Gastroesophageal sphincter (tissue), 4 donors: ENCODE results near the gene NRP1. TPM values are rescaled to one million over a fixed set of nuclear protein-coding genes. Genes with fewer than 3 reads are reported as not detected.

Source experiments
- ATAC-seq: fragments of 150-250 bp; one replicate; pipeline ENCODE4 v1.9.1; 2016; ENCODE audit warnings: mild to moderate bottlenecking, moderate library complexity
- H3K27ac ChIP-seq, 4 donors: fragments of 200-600 bp; sonication (generic) in 3 of 4; 1 replicate in 3 of 4; 2 replicates in 1 of 4; pipeline ENCODE4 v1.5.1; 2016 to 2019
- H3K27me3 ChIP-seq: fragments of 200-600 bp; sonication (generic); one replicate; pipeline ENCODE4 v1.5.1; 2019
- H3K36me3 ChIP-seq, 2 donors: fragments of 200-600 bp; sonication (generic); one replicate each; pipeline ENCODE4 v1.5.1; 2019; ENCODE audit warnings: control low read depth in 1 of 2
- H3K4me1 ChIP-seq, 3 donors: fragments of 200-600 bp; sonication (generic); 1 replicate in 2 of 3; 2 replicates in 1 of 3; pipeline ENCODE4 v1.5.1; 2016 to 2019; ENCODE audit warnings: control low read depth in 2 of 3
- H3K4me3 ChIP-seq, 2 donors: fragments of 200-600 bp; sonication (generic); one replicate each; pipeline ENCODE4 v1.5.1; 2019; ENCODE audit warnings: mild to moderate bottlenecking in 1 of 2, moderate library complexity in 1 of 2
- H3K9me3 ChIP-seq, 3 donors: fragments of 200-600 bp; sonication (generic); one replicate each; pipeline ENCODE4 v1.5.1; 2017 to 2019; ENCODE audit warnings: control low read depth in 2 of 3
- EP300 ChIP-seq: sonication (generic); formaldehyde crosslinking; IDR thresholded peaks from one replicate; pipeline ENCODE4 v1.6.1; 2017; ENCODE audit warnings: antibody characterized with exemption, mild to moderate bottlenecking
- POLR2A ChIP-seq, 2 donors: fragments of 450-650 bp; IDR thresholded peaks; one replicate each; pipeline ENCODE4 v1.6.1; 2017; ENCODE audit warnings: antibody characterized with exemption in 2 of 2, mild to moderate bottlenecking in 2 of 2, moderate library complexity in 1 of 2
- POLR2AphosphoS5 ChIP-seq: sonication (generic); formaldehyde crosslinking; IDR thresholded peaks from one replicate; pipeline ENCODE4 v1.6.1; 2017; ENCODE audit warnings: antibody characterized with exemption
- WGBS, 2 donors: methylation state at CpG; one replicate each; pipeline ENCODE4 v1.1.5; 2018; ENCODE audit warnings: low coverage in 1 of 2; 5-methylcytosine and 5-hydroxymethylcytosine counted together
- total RNA-seq, 4 donors: library from RNA; depleted of rRNA; stranded (reverse); fragments of >200 nt; gene quantifications; one replicate each; pipeline ENCODE4 v1.1.0, GENCODE V29; 2016
- TF ChIP-seq, protein P1 (sequence below), 4 experiments: fragments of 200-600 bp in 2 of 4; fragments of 450-650 bp in 2 of 4; sonication (generic) in 1 of 4; IDR thresholded peaks; one replicate each; pipeline ENCODE4 v1.5.1; 2017 to 2019; ENCODE audit warnings: antibody characterized with exemption in 4 of 4, mild to moderate bottlenecking in 2 of 4, moderate library complexity in 2 of 4

Gene NRP1
- total RNA-seq, 4 donors from 2014 or later, result 43.4 to 95.4 (median 52.7) TPM

DNA sequence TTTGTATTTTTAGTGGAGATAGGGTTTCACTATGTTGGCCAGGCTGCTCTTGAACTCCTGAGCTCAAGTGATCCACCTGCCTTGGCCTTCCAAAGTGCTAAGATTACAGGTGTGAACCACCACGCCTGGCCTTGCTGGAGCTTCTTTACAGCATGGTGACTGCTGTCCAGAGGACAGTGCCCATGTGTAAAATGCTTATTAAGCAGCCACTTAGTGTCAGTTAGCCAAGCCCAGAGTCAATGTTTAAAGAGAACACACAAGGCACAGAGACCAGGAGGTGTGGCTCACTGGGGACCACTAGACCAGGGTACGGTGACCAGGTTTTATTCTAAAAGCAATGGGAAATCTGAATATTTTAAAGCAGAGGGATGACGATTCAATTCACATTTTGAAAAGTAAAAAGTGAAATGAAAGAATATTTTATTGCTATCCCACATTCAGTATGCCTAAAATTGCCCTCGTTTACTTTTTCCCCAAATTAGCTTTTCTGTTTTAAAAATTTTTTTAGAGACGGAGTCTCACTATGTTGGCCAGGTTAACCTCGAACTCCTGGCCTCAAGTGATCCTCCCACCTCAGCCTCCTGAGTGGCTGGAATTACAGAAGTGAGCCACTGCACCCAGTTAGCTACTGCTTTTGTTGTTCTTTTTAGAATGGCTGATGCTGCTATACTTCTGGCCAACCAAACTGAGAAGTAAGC, 172.8 kb downstream of the NRP1 start:
- Histone ChIP-seq H3K27ac (no peak overlapping the region), H3K36me3 (no peaks in the 10 kb centered on the region), H3K9me3 (no peaks in the 10 kb centered on the region), H3K4me1 (no peaks in the 10 kb centered on the region), H3K27me3 (no peaks in the 10 kb centered on the region), H3K4me3 (no peak overlapping the region)
- no peak for ATAC-seq
- WGBS, 2 donors, result 90 to 93% methylated on average over 6 of the region's 6 CpGs
- TF ChIP-seq POLR2A (IDR thresholded peaks at IDR 0.05) (no peak), POLR2AphosphoS5 (no peak), EP300 (no peak)
- TF ChIP-seq, protein P1, sequence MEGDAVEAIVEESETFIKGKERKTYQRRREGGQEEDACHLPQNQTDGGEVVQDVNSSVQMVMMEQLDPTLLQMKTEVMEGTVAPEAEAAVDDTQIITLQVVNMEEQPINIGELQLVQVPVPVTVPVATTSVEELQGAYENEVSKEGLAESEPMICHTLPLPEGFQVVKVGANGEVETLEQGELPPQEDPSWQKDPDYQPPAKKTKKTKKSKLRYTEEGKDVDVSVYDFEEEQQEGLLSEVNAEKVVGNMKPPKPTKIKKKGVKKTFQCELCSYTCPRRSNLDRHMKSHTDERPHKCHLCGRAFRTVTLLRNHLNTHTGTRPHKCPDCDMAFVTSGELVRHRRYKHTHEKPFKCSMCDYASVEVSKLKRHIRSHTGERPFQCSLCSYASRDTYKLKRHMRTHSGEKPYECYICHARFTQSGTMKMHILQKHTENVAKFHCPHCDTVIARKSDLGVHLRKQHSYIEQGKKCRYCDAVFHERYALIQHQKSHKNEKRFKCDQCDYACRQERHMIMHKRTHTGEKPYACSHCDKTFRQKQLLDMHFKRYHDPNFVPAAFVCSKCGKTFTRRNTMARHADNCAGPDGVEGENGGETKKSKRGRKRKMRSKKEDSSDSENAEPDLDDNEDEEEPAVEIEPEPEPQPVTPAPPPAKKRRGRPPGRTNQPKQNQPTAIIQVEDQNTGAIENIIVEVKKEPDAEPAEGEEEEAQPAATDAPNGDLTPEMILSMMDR (IDR thresholded peaks at IDR 0.05), result no peak

DNA sequence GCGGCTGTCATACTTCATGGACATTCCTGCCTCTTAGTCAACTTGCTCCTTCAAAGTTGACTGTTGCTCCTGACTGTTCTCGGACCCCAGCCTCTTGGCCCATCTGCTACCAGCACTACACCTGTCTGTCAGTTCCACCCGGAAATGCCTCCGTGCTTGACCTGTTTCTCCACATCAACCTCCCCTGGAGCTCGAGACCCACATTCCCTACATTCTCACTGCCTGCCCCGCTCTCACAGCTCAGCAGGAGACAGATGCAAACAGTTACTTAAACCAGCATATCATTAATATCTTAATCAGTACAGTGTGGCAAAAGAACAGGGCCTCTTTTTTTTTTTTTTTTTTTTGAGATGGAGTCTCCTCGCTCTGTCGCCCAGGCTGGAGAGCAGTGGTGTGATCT, 174.3 kb downstream of the NRP1 start:
- Histone ChIP-seq H3K27ac (no peak overlapping the region), H3K27me3 (no peaks in the 10 kb centered on the region), H3K4me1 (peaks cover 0 to 8% (median 0%) of the 10 kb centered on the region in 3 donors), H3K36me3 (no peaks in the 10 kb centered on the region), H3K9me3 (no peaks in the 10 kb centered on the region), H3K4me3 (no peak overlapping the region)
- no peak for ATAC-seq
- WGBS, 2 donors, result 84 to 98% methylated on average over 6 to 7 of the region's 8 CpGs
- TF ChIP-seq, protein P1 (IDR thresholded peaks at IDR 0.05), result no peak
- no peak for TF ChIP-seq EP300
- no peak for TF ChIP-seq POLR2AphosphoS5
- no peak for TF ChIP-seq POLR2A (IDR thresholded peaks at IDR 0.05)

DNA sequence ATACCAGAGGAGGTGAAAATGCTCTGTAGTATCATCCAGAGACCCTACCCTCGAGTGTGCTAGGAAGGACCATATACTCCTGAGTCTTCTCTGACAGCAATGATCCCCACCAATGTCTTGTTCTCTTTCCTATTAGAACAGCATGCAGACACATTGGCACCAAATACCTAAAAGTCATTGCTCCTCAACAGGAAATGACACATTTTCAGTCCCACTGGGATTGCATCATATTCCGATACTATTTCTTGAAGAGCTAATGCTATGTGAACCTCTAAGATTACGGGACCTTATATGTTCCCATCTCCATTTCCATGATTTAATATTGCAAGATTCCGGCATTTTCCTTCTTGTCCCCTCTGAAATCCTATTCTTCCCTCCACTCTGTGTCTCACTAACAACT, 177.4 kb downstream of the NRP1 start:
- H3K27me3 ChIP-seq, result no peaks in the 10 kb centered on the region
- no peaks in the 10 kb centered on the region for H3K36me3 ChIP-seq
- H3K4me3 ChIP-seq, result no peak overlapping the region
- no peaks in the 10 kb centered on the region for H3K9me3 ChIP-seq
- H3K27ac ChIP-seq, result no peak overlapping the region
- 71 to 76% methylated on average over 4 of the region's 4 CpGs for WGBS, 2 donors
- no peak for ATAC-seq
- TF ChIP-seq POLR2A (IDR thresholded peaks at IDR 0.05) (no peak), POLR2AphosphoS5 (no peak), EP300 (no peak)
- TF ChIP-seq, protein P1 (IDR thresholded peaks at IDR 0.05), result no peak
- peaks cover 0 to 8% (median 0%) of the 10 kb centered on the region in 3 donors for H3K4me1 ChIP-seq

DNA sequence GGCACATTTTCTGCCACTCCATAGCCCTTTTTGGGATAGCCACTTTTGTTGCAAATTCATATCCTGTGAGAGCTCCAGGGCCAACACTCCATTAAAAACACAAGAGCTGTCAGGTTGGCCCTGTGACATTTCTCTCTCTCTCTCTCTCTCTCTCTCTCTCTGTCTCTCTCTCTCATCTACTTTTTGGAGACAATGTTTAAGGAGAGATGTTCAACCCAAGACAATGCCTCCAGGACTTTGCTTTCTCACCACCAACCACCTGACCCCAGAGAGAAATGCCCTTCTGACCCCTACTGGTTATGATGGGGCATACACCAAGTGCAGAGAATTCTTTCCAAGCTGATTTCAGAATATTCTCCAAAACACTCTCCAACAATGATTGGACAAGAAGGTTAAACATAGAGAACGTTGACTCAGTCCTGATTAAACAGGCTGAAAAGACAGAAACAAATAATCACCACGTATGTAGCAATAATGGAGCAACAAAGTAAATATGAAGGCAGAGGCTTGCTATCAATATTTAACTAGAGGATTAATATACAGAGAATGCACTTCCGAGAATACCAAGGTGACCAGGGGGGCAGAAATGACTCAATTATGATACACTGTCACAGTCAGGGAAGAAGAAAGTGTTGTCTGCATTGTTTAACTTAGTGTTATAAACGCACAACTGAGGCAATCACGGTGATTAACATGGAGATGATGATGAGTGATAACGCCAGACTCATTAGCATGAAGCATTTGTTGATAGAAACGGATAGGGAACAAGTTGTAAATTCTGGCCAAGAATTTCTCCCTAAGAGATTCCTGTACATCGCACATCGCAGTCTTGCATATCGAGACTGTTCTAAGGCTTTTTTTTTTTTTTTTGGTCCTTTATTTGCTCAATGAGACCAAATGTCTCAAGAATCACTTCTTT, 178.5 kb downstream of the NRP1 start:
- no peaks in the 10 kb centered on the region for H3K36me3 ChIP-seq
- no peaks in the 10 kb centered on the region for H3K27me3 ChIP-seq
- no peak overlapping the region for H3K27ac ChIP-seq
- no peaks in the 10 kb centered on the region for H3K9me3 ChIP-seq
- no peak for ATAC-seq
- 63 to 65% methylated on average over 10 of the region's 10 CpGs for WGBS, 2 donors
- TF ChIP-seq EP300, result no peak
- TF ChIP-seq, protein P1 (IDR thresholded peaks at IDR 0.05), result peak in 3 of 4 experiments; percentile 18 to 54 (median 25)
- no peak overlapping the region for H3K4me3 ChIP-seq
- H3K4me1 ChIP-seq, result peaks cover 0 to 8% (median 0%) of the 10 kb centered on the region in 3 donors
